Erythroblast (primary cell): Measurements from ENCODE around the gene SLC35F1.

Experiments used
- GATA1 ChIP-seq: IDR thresholded peaks from 2 replicates; pipeline ENCODE4 v1.6.1; 2011; ENCODE audit warnings: low read depth, mild to moderate bottlenecking, control low read depth, low read length, moderate library complexity
- POLR2A ChIP-seq: IDR thresholded peaks from 2 replicates; pipeline ENCODE4 v1.6.1; 2011; ENCODE audit warnings: mild to moderate bottlenecking, low read length

GRCh38 chr6:118212451-118213173 lies 305.5 kb downstream of the SLC35F1 start:
- TF ChIP-seq POLR2A: no peak
- no peak for TF ChIP-seq GATA1
